Epithelial cell of proximal tubule (primary cell): ENCODE results near the gene RABGAP1L. TPM values are rescaled to one million over a fixed set of nuclear protein-coding genes. Genes with fewer than 3 reads are reported as not detected.

Experiments
- DNase-seq: peaks from one replicate; pipeline ENCODE4 v3.0.0-alpha.2; 2011; ENCODE audit warnings: low read depth
- H3K4me3 ChIP-seq: 2 replicates; pipeline ENCODE4 v1.5.1; 2011; ENCODE audit warnings: low read depth, mild to moderate bottlenecking, low read length
- total RNA-seq: library from RNA; depleted of rRNA; stranded (reverse); fragments of >200 nt; gene quantifications from 2 replicates; pipeline ENCODE4 v1.2.3, GENCODE V29; 2015
- TF ChIP-seq, protein P1 (sequence below): conservative IDR thresholded peaks from 2 replicates; pipeline ENCODE4 v1.5.1; 2012; ENCODE audit warnings: low read depth, mild to moderate bottlenecking, low read length

Gene RABGAP1L
- total RNA-seq, 1 donor from 2014 or later, result 16.3 TPM

DNA sequence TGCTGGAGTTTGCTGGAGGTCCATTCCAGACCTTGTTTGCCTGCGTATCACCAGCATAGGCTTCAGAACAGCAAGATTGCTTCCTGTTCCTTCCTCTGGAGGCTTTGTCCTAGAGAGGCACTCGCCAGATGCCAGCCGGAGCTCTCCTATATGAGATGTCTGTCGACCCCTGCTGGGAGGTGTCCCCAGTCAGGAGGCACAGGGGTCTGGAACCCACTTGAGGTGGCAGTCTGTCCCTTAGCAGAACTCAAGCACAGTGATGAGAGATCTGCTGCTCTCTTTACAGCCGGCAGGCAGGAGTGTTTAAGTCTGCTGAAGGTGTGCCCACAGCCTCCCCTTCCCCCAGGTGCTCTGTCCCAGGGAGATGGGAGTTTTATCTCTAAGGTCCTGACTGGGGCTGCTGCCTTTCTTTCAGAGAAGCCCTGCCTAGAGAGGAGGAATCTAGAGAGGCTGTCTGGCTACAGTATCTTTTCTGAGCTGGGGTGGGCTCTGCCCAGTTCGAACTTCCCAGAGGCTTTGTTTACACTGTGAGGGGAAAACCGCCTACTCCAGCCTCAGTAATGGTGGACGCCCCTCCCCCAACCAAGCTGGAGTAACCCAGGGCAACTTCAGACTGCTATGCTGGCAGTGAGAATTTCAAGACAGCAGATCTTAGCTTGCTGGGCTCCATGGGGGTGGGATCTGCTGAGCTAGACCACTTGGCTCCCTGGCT lies 493.4 kb downstream of the RABGAP1L start:
- TF ChIP-seq, protein P1, sequence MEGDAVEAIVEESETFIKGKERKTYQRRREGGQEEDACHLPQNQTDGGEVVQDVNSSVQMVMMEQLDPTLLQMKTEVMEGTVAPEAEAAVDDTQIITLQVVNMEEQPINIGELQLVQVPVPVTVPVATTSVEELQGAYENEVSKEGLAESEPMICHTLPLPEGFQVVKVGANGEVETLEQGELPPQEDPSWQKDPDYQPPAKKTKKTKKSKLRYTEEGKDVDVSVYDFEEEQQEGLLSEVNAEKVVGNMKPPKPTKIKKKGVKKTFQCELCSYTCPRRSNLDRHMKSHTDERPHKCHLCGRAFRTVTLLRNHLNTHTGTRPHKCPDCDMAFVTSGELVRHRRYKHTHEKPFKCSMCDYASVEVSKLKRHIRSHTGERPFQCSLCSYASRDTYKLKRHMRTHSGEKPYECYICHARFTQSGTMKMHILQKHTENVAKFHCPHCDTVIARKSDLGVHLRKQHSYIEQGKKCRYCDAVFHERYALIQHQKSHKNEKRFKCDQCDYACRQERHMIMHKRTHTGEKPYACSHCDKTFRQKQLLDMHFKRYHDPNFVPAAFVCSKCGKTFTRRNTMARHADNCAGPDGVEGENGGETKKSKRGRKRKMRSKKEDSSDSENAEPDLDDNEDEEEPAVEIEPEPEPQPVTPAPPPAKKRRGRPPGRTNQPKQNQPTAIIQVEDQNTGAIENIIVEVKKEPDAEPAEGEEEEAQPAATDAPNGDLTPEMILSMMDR, result no peak
- H3K4me3 ChIP-seq, result no peak overlapping the region
- DNase-seq, result no peak

- no peak for DNase-seq
- no peak overlapping the region for H3K4me3 ChIP-seq
- TF ChIP-seq, protein P1, result no peak
These were observed 495.2 kb downstream of the RABGAP1L start for GRCh38 chr1:174654560-174654959.

DNA sequence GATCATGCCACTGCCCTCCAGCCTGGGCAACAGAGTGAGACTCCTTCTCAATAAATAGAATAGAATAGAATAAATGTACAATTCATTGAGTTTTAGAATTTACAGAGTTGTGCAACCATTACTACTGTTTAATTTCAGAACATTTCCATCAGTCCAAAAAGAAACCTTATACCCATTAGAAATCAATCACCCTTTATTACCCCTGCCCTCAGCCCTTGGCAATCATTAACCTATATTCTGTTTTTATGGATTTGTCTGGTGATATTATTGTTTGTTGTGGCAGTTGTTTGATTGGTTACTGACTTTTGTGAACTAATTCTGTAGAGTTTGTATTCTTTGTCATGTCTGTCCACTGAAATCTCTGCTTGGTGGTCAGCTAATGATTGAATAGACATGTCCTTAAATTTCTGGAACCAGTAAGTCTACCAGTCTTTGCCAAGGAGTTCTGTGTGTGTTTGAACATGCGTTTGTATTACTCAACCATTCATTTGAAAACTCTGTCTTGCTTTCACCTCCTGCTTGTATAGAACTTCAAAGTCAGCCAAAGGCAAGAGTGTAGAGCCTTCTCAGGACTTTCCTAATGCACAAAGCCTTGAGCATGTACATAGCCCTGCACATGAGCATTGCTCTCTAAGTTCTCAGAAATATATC lies 497.2 kb downstream of the RABGAP1L start:
- DNase-seq, result peak; percentile 4
- no peak overlapping the region for H3K4me3 ChIP-seq
- TF ChIP-seq, protein P1, result no peak

- TF ChIP-seq, protein P1, result no peak
These were observed 498.1 kb downstream of the RABGAP1L start for GRCh38 chr1:174657411-174657810.

GRCh38 chr1:174657893-174658292 lies 498.6 kb downstream of the RABGAP1L start:
- no peak overlapping the region for H3K4me3 ChIP-seq
- no peak for DNase-seq
- TF ChIP-seq, protein P1, result no peak

More at GRCh38 chr1:174657411-174657810, 498.1 kb downstream of the RABGAP1L start:
- H3K4me3 ChIP-seq, result no peak overlapping the region
- no peak for DNase-seq

GRCh38 chr1:174659823-174660222 lies 500.5 kb downstream of the RABGAP1L start:
- peak; percentile 89 for DNase-seq
- H3K4me3 ChIP-seq, result no peak overlapping the region
- TF ChIP-seq, protein P1, result no peak
